Measurements from ENCODE around the gene TBCEL. TPM values are rescaled to one million over a fixed set of nuclear protein-coding genes. Genes with fewer than 3 reads are reported as not detected.

Gene TBCEL
- polyA plus RNA-seq, 1 donor (not counting 4 experiments of a cell fraction or from before 2014, with no cell fraction given) = 15.1 TPM

DNA sequence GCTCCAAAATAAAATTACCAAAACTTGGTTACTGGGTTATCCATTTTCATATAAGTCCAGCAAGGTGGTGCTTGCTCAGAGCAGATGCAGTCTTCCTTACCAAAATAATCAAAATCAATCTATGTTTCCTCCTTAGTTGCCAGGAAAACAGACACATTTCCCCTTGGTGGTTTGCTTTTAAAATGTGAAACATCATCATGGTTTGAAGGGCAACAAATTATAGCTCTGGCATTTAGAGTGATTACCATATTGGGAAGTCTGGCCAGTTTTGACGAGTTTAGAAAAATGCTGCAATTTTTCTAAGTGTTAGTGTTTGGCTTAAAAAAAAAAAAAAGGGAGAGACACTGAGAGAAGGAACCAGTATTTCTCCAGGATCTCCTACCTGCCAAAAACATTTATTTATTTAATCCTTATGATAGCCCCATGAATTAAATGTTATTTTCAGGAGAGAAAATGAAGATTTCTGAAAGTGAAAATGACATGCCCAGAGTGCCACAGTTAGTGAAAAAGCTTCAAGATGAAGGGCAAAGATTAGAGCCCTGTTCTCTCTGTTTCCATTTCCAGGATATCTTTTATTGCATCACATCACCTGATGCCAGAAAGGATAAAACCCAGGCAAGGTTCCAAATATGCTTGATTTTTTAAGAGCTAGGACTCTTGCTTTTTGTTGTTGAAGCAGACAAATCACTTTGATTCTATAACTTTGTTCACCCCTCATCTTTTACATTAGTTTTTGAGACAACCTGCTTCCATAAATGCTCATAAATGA, 29.6 kb upstream of the TBCEL start:
- H3K27me3 ChIP-seq (ENCODE audit: control insufficient read depth, extremely low read depth, insufficient read depth, low read length) = peaks cover 4% of the 10 kb centered on the region
- FAIRE-seq = no peak
- no peak for TF ChIP-seq EZH2 (IDR thresholded peaks at IDR 0.05; ENCODE audit: low read length)
- TF ChIP-seq, protein P1, sequence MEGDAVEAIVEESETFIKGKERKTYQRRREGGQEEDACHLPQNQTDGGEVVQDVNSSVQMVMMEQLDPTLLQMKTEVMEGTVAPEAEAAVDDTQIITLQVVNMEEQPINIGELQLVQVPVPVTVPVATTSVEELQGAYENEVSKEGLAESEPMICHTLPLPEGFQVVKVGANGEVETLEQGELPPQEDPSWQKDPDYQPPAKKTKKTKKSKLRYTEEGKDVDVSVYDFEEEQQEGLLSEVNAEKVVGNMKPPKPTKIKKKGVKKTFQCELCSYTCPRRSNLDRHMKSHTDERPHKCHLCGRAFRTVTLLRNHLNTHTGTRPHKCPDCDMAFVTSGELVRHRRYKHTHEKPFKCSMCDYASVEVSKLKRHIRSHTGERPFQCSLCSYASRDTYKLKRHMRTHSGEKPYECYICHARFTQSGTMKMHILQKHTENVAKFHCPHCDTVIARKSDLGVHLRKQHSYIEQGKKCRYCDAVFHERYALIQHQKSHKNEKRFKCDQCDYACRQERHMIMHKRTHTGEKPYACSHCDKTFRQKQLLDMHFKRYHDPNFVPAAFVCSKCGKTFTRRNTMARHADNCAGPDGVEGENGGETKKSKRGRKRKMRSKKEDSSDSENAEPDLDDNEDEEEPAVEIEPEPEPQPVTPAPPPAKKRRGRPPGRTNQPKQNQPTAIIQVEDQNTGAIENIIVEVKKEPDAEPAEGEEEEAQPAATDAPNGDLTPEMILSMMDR (optimal IDR thresholded peaks at IDR 0.05 in 1 of 3, IDR thresholded peaks at IDR 0.05 in 1 of 3, conservative IDR thresholded peaks at IDR 0.05 in 1 of 3; ENCODE audit: extremely low read depth in 1 of 3, insufficient read depth in 2 of 3, low read length in 3 of 3) = no peak

DNA sequence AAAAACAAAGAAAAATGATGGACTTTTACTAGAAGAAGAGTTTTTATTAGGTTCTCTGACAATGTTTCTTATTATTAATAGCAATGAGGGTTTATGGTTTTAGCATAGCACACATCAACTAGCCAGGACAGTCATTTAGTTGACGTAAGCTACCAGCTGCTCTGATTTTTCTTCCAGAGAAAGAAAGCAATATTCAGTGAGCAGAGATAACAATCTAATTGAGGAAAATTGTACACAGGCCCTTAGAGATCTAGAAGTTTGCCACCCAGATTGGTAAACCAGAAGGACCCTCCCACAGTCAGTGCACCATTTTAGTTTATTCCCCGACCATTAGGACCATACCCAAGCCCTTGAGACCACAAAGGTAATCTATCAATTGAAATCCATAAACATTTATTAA, 28.7 kb upstream of the TBCEL start:
- Histone ChIP-seq H3K4me2 (ENCODE audit: control insufficient read depth, extremely low read depth, insufficient read depth, low read depth, low read length) (no peak overlapping the region), H3K9me3 (ENCODE audit: control insufficient read depth, low read depth, low read length) (no peaks in the 10 kb centered on the region), H3K4me1 (ENCODE audit: control insufficient read depth, extremely low read depth, insufficient read depth, low read length) (no peaks in the 10 kb centered on the region), H3K4me3 (ENCODE audit: control insufficient read depth in 2 of 3, extremely low read depth in 1 of 3, insufficient read depth in 2 of 3, low read depth in 1 of 3, low read length in 3 of 3) (no peak overlapping the region), H3K9me1 (ENCODE audit: control insufficient read depth, extremely low read depth, insufficient read depth, low read length) (no peaks in the 10 kb centered on the region), H3K79me2 (ENCODE audit: control insufficient read depth, insufficient read depth, low read length) (no peaks in the 10 kb centered on the region), H3K27me3 (ENCODE audit: control insufficient read depth, extremely low read depth, insufficient read depth, low read length) (peaks cover 4% of the 10 kb centered on the region), H2AFZ (ENCODE audit: control insufficient read depth, low read length) (no peak overlapping the region), H4K20me1 (ENCODE audit: control insufficient read depth, extremely low read depth, insufficient read depth, low read length) (no peaks in the 10 kb centered on the region), H3K36me3 (ENCODE audit: control insufficient read depth in 2 of 2, extremely low read depth in 1 of 2, insufficient read depth in 2 of 2, low read length in 2 of 2) (no peaks in the 10 kb centered on the region), H3K27ac (ENCODE audit: control insufficient read depth, insufficient read depth, low read length) (no peak overlapping the region), H3K9ac (ENCODE audit: control insufficient read depth, extremely low read depth, insufficient read depth, low read length) (no peak overlapping the region)
- no peak for DNase-seq (ENCODE audit: low read depth, low spot score)
- dilution Hi-C loops (cut with MboI; ENCODE audit: extremely low pct_ligation_motif_present, low sequenced_read_pairs) = no loop called here
- TF ChIP-seq EZH2 (IDR thresholded peaks at IDR 0.05; ENCODE audit: low read length) = no peak
- TF ChIP-seq, protein P1 (optimal IDR thresholded peaks at IDR 0.05 in 1 of 3, IDR thresholded peaks at IDR 0.05 in 1 of 3, conservative IDR thresholded peaks at IDR 0.05 in 1 of 3; ENCODE audit: extremely low read depth in 1 of 3, insufficient read depth in 2 of 3, low read length in 3 of 3) = no peak
- FAIRE-seq = no peak

More for the DNA sequence above, 29.6 kb upstream of the TBCEL start:
- no peaks in the 10 kb centered on the region for H3K36me3 ChIP-seq (ENCODE audit: control insufficient read depth in 2 of 2, extremely low read depth in 1 of 2, insufficient read depth in 2 of 2, low read length in 2 of 2)
- H3K9me3 ChIP-seq (ENCODE audit: control insufficient read depth, low read depth, low read length) = no peaks in the 10 kb centered on the region
- H3K9me1 ChIP-seq (ENCODE audit: control insufficient read depth, extremely low read depth, insufficient read depth, low read length) = no peaks in the 10 kb centered on the region
- no peaks in the 10 kb centered on the region for H3K79me2 ChIP-seq (ENCODE audit: control insufficient read depth, insufficient read depth, low read length)
- DNase-seq (ENCODE audit: low read depth, low spot score) = no peak
- no peaks in the 10 kb centered on the region for H3K4me1 ChIP-seq (ENCODE audit: control insufficient read depth, extremely low read depth, insufficient read depth, low read length)
- no peak overlapping the region for H3K4me2 ChIP-seq (ENCODE audit: control insufficient read depth, extremely low read depth, insufficient read depth, low read depth, low read length)
- no peaks in the 10 kb centered on the region for H4K20me1 ChIP-seq (ENCODE audit: control insufficient read depth, extremely low read depth, insufficient read depth, low read length)
- dilution Hi-C loops (cut with MboI; ENCODE audit: extremely low pct_ligation_motif_present, low sequenced_read_pairs) = no loop called here
- no peak overlapping the region for H2AFZ ChIP-seq (ENCODE audit: control insufficient read depth, low read length)
- H3K27ac ChIP-seq (ENCODE audit: control insufficient read depth, insufficient read depth, low read length) = no peak overlapping the region
- H3K4me3 ChIP-seq (ENCODE audit: control insufficient read depth in 2 of 3, extremely low read depth in 1 of 3, insufficient read depth in 2 of 3, low read depth in 1 of 3, low read length in 3 of 3) = no peak overlapping the region
- no peak overlapping the region for H3K9ac ChIP-seq (ENCODE audit: control insufficient read depth, extremely low read depth, insufficient read depth, low read length)

Measured in keratinocyte (primary cell).